ENCODE data around the gene TMEM128.
A peak's percentile ranks its signal among the peaks of the same experiment; 100 is the strongest.
"Not testable (repeated sequence)": the region's sequence is repeated elsewhere in the genome, so short reads cannot be mapped to it uniquely, and the experiment has no call there.

TMEM128 gene

DNA sequence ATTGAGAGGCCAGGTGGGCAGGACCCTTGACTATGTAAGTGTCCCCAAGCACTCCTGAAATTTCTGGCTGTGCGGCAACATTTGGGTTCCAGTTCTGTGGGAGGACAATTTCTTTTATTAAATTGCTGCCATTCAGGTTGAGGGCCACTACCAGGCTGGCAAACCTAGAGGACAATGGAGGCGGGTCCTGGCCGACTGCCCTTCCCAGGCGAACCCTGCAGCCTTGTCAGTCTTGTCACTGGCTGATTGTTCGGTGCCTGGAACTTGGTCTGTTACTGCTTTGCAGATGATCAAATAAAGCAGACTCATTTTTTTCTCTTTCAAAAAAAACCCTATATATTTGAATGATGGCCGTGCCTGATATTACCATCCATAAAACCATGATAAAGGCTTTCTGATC is 6.6 kb upstream of the TMEM128 start:
- no peak for DNase-seq (ENCODE audit: low read depth)

DNA sequence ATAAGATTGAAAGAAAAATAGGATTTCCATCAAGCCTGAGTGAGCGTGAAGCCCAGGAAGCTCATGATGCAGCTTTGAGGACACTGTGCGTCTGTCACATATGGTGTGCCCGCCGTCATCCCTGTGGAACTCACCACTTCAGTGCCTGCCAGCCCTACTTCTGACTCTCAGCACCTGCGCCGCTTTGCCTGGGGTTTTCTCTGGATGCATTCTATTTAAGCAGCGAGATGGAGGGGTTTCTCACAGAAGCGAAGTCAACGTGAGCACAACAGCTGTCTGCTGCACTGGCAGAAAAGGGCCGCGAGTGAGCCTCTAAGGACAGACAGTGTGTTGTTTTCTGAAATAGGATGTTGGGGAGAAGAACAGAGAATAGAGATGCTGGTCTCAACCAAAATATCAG is 6.2 kb upstream of the TMEM128 start:
- DNase-seq (ENCODE audit: low read depth): no peak

DNA sequence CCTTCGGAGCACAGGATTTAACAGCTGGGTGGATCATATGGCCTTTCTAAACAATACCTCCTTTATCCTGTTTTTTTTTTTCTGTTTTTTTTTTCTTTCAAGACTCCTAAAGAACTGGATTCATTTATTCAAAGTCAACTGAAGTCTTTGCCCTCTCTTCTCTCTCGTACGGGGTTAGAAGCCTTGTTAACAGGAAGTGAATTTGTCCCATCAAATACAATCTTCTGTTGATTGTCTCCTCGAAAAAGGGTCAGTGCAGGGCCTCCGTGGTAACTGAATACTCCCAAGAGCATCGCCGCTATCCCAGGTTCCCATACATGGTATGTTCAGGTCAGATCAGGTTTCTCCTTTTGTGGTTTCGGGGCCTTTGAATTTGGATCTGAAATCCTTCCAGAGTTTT is 1.8 kb upstream of the TMEM128 start:
- no peak for DNase-seq (ENCODE audit: low read depth)

DNA sequence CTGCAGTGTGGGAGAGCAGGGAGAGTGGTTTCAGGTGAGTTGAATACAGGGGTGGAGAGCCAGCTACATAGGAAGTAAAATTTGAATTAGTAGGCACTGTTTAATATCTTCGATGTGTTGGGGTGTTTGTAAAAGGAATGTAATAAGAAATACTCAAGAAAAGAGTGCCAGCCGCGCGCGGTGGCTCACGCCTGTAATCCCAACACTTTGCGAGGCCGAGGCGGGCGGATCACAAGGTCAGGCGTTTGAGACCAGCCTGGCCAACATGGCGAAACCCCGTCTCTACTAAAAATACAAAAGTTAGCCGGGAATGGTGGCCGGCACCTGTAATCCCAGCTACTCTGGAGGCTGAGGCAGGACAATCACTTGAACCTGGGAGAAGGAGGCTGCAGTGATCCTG is 1.3 kb upstream of the TMEM128 start:
- not testable (repeated sequence) for DNase-seq (ENCODE audit: low read depth)

DNA sequence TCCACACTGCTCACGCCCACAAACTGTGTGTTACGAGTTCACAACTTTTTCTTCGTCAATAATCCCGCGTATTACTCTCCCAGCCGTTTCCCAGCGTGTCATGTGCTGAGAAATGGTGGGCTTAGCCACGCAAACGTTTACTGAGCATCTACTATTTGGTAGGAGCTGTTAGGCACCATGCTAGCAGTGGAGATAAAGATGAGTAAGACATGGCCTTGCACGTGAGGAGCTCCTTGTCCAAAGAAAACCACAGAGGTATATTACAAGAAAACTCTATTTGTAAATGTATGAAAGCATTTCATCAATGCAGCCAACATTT is 821 bp upstream of the TMEM128 start:
- DNase-seq (ENCODE audit: low read depth): peak; percentile 16

DNA sequence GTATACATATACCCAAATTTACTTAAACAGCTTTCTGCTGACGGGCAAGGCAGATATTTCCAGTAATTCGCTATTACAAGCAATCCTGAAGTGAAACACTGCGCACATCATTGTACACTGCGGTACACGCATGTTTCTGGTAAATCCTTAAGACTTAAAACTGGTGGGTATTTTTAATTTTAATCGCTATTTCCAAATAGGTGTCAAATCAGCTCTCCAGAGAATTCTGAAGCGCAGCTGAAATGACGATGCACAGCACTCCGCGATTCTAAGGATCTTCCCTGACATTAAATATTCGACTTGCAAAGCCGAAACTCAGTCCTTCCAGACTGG is 361 bp downstream of the TMEM128 start:
- DNase-seq (ENCODE audit: low read depth): peak; percentile 39

DNA sequence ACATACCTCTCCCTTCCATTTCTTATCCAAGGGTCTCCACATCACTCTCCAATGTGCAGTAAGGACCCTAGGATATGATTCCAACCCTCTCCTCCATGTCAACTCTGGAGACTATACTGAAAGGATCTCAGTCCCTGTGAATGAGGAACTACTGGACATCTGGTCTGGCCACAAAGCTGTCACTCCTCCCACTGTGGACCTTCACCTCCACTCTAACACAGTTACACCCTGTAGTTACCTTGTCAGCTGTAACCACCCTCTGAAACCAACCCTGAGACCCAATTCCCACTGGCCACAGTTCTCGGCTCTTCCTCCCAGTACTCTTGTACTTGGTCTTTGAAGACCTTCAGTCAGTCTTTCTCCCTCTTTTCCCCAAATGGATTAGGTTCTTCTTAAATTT is 2.9 kb downstream of the TMEM128 start:
- DNase-seq (ENCODE audit: low read depth): no peak

DNA sequence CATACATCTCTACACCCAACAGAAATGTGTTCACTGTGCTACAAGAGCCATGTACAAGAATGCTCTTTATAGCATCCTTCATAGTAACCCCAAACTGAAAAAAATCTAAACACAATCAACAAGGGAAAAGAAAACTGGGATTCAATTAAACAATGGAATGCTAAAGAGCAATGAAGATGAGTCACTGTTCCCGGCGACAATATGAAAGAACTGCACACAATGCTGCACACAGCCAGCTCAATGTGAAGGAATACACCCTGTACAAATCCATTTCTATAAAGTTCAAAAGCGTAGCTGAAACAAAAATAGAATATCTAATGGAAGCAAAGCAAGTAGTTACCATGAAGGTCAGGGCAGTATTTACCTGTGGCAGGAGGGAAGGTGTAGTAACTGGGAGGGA is 8.5 kb downstream of the TMEM128 start:
- DNase-seq (ENCODE audit: low read depth): not testable (repeated sequence)

DNA sequence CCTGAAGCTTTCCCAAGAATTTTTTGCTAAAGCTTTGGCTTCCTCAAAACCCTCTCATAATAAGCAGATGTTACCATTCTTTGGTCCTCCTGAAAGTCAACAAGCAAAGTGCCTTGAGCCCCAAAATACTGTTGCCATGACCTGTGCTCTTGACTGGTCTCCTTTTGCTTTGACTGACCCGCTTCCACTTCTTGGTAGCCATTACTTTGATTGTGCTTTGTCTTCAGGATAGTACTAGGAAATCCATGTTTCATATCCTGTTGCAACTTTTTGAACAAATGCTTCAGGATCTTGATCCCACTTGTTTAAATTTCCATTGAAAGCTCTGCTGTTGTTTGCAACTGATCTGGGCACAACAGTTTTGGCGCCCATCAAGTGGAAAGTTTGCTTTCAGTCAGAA is 14.4 kb downstream of the TMEM128 start:
- DNase-seq (ENCODE audit: low read depth): no peak

DNA sequence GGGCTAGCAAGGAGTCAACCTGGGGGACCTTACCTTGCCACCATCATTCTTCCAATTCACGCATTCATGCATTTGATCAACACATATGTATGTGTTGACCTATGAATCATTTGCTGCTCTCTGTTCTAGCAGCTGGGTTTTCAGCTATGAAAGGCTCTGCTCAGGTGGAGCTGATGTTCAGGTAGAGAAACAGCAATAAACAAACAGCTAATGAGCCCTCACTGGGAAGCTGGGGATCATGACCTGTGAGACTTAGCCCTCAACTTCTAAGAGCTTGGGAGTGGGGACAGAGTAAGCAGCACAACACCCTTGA is 19.7 kb downstream of the TMEM128 start:
- no peak for DNase-seq (ENCODE audit: low read depth)

DNA sequence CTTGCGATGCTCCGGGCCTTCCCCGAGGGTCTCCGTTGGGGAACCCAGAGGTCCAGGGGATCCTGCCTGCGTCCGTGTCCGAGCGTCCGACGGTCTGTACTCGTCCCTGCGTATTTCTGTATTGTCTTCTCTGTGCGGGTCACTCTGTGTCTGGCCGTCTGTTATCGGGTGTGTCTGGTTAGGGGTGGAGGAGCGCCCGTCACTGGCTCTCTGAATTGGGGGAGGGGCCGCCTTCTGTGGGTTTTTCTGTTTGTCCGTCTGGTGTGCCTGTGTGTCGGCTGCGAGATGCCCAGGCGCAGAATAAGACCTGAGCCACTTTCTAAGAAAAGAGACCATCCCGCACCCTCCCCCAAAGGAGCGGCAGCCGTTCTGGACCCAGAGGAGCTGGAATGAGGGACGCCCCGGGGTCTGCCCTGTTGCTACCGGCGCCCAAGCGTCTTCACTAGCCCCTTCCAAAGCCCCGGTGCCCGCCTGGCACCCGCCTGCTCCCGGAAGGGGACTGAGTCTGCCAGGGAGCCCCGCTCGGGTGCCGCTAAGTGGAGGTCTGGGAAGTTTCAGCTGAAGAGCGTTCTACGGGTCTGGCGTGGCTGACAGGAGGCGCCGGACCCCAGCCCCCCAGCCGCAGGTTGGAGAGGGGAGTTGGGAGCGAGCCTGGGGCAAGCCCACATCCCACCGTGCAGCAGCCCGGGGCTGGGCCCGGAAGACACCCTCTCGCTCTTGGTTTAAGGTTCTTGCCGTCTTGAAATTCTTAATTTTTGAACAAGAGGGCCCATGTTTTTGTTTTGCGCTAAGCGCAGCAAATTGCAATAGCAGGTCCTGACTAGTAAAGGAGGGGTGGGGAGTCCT is 20.3 kb downstream of the TMEM128 start:
- DNase-seq (ENCODE audit: low read depth): no peak

DNA sequence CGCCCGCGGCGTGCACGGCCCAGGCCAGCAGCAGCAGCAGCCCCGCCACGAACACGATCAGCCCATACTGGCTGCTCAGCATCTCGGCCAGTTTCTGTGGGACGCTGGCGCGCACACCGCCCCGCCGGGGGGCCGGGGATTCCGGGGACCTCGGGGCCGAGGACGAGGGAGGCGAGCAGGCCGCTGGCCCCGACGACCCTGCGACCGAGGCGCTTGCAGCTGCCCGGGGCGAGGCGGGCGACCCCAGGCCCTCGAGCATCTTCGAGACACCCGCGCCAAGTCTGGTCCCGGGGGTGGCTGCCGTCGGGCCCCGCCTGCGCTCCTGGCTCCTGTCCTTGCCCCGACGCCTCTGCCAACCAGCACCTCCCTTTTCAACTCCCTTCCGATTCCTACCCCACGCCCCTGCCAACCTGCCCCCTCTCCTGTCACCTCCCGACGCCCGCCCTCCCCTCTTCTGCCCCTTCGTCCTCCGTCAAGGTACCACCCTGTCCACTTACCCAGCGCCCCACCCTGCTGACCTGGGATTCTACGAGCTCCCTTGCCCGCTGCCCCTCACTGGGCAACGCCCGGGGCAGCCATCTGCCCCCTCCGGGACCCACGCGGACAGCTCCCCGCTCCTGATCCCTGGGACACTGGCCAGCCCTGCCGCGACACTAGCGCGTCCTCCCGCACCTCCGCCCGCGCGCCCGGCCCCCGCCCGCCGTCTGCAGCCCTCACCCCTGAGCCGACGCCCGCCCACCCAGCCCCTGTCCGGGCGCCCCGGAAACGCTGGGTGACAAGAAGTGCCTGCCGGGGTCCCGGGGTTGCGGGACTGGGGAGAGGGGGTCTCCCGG is 21.2 kb downstream of the TMEM128 start, which contains the start of gene OTOP1:
OTOP1 (minus strand) TSS at position 324 of the 833 bp plus-strand sequence; CDS start at position 259, 65 bp downstream.
- no peak for DNase-seq (ENCODE audit: low read depth)

DNA sequence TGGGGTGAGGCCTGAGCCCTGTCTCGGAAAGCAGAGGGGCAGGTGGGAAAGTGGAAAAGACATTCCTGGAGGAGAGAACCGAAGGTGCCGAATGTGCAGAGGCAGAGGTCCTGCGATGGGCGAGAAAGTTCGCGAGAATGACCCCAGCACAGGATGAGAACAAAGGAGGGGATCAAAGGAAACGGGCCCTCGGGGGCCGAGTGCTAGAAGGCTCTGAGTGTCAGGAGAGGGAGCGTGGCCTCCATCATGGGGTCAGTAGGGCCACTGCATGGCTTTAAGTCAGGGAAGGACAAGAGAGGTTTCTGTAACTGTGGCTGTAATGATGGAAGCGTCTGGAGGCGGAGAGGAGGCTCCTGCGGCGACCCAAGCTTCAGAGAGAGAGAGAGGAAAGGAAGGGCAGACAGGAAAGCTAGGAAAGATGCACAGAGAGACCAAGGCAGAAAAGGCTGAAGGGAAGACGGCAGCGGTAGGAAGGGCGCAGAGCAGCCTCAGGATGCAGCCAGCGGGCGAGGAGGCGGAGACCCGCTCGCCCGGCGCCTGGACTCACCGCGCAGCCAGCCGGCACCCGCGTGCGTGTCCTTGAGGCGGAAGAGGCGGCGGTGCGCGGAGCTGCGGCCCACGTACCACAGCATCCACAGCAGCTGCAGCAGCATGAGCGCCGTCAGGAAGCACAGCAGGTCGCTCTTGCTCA is 22.0 kb downstream of the TMEM128 start:
- DNase-seq (ENCODE audit: low read depth): peak; percentile 36

DNA sequence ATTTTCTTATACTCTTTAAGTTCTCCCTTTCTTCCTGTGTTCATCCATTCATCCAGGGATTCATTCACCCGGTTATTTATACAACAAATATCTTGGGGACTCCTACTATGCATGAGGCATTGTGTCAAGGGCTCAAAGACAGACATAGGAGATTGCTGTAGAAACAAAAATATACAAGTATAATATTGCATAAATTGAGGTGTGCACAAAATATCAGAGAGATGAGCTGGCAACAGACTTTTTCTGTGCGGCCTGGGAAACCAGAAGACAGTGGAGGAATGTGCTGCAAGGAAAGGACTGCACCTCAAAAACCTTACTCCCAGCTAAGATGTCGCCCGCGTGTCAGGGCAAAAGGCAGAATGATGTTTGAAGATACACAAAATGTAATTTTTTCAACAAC is 30.9 kb downstream of the TMEM128 start:
- DNase-seq (ENCODE audit: low read depth): peak; percentile 53

DNA sequence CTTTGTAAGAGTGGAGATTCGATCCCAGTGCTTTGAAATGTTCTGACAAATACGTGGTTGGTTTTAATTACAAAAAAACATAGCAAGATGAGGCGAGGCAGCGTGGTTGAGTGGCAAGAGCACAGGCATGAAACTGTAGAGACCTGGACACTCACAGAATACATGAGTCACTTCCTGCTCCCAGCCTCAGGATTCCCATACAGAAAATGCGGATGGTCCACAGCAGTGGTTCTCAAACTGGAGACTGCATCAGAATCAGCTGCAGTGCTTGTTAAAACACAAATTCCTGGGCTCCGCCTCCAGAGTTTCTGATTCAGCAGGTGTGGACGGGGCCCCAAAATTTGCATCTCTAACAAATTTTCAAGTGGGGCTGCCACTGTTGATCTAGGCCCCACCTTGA is 31.4 kb downstream of the TMEM128 start:
- DNase-seq (ENCODE audit: low read depth): peak; percentile 73

DNA sequence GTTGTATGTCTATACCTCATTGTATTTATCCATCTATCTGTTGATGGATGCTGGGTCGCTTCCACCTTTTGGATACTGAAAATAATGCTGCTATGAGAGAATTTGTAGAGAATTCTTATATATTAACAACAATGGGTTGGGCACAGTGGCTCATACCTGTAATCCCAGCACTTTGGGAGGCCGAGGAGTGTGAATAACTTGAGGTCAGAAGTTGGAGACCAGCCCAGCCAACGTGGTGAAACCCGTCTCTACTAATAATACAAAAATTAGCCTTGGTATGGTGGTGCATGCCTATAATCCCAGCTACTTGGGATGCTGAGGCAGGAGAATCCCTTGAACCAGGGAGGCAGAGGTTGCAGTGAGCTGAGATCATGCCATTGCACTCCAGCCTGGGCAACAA is 34.3 kb downstream of the TMEM128 start:
- DNase-seq (ENCODE audit: low read depth): not testable (repeated sequence)

DNA sequence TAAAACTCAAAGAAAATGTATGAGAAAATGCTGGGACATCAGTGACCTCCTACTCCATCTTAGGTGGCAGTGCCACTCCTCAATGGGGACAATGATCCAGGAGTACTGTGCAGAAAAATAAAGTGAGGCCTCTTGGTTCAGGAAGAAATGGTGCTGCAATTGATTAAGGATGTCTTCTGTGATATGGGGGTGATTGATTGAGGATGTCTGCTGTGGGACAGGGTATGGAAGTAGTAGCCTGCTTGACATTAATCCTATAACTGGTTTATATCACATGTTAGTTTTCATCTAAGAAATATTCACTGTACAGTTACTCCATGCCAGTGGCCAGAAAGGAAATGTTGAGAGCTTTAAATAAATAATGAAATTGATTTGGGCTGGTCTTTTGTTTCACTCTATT is 41.8 kb downstream of the TMEM128 start:
- DNase-seq (ENCODE audit: low read depth): no peak

DNA sequence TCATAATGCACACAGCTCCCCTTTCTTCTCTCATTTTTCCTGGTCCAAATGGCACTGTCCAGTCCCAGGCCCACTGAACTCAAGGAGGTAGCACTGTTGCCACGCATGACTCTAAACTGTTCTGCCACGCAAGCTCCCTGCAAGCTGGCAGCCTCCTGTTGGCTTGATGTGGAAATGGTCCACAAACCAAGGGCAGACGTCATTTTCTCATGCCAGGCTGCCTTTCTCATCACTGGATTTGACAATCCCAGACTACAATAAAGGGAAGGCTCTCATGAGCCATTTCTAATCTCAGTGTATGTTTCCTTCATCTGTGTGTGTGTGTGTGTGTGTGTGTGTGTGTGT is 43.6 kb downstream of the TMEM128 start:
- no peak for DNase-seq (ENCODE audit: low read depth)

DNA sequence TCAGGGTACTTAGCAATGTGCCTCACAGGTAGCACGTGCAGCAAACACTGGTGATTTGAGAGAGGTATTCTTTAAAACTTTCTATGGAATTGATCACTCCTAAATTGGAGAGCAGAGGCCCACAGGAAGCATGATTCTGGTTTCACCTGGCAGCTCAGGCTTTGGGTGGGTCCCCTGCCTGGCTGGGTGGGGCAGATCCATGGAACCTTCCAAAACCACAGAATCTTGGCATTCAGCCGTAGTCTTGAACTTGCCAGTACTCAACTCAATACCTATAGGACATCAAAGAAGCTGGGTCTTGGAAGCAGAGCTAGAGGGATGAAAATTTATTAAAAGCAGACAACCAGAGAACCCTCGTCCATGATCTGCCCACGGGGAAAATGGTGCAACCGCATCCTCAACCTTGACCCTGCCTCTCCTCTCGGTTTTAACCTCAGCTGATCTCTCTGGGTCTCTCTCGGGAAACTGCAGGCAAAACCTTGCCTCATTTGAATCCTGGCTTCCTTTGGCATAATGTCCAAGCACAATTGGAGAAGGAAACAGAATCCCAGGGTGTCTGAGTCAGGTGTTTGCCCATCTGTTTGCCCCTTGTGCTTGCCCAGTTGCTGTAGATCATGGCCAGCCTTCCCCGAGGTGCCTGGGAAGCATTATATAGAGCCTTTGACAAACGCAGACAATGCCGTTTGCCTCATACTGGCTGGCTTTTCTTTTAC is 44.2 kb downstream of the TMEM128 start:
- no peak for DNase-seq (ENCODE audit: low read depth)

DNA sequence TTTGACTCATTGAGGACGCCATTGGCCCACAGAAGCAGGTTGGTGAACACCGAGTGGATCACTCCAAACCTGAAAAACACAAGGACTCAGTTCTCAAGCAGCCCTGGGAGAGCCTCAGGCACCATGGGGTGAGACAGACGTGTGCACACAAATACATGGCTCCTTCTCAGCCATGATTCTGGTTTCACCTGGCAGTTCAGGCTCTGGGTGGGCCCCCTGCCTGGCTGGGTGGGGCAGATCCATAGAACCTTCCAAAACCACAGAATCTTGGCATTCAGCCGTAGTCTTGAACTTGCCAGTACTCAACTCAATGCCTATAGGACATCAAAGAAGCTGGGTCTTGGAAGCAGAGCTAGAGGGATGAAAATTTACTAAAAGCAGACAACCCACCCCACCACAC is 45.5 kb downstream of the TMEM128 start:
- no peak for DNase-seq (ENCODE audit: low read depth)

DNA sequence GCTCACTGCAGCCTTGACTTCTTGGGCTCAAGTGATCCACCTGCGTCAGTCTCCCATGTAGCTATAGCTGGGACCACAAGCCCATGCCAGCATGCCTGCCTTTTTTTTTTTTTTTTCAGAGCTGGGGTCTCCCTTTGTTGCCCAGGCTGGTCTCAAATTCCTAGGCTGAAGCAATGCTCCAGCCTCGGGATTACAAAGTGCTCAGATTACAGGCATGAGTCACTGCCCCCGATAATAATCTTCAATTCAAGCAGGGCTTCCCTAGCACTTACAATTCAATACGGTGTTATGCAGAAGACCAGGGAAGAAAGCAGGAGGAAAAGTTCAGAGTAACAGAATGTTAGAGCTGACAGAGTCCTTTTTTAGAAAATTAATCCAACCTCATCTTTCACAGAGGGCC is 47.4 kb downstream of the TMEM128 start:
- peak; percentile 25 for DNase-seq (ENCODE audit: low read depth)

DNA sequence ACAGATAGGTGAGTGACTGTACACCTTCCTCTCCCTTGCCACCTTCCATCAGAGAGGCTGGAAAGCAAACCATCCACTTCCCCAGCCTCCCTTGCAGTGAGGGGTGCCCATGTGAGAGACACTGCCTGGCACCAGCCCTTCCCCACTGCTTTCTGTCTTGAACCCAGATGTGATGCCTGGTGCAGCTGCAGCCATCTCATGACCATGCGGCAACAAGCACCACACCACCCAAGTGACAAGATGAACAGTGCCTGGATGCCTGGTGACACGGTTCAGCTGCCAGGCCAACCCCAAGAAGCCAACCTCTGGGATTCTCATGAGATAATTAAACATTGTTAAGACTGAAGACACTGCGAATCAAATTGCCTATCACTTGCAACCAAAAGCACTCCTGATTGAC is 52.7 kb downstream of the TMEM128 start:
- no peak for DNase-seq (ENCODE audit: low read depth)

DNA sequence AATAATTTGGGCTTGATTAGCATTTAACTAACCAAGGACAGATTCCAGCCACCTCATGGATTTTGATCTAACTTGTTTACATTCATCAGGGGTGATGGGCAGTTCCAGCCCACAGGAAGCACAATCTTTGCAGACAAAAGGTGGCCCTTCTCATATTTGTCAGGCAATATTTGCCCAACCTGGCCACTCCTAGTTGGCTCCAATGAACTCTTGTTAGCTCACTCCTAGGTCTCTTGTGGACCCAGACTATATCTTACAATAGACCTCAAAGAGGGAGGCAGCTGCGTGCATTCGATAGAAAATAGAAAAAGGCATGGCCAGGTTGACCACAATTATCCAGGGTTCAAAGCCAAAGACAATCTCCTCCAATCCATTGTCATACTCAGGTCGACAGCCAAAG is 59.5 kb downstream of the TMEM128 start:
- not testable (repeated sequence) for DNase-seq (ENCODE audit: low read depth)
